GM12878 (cell line): ENCODE measurements around the gene VRK3. TPM values are rescaled to one million over a fixed set of nuclear protein-coding genes. Genes with fewer than 3 reads are reported as not detected.

ENCODE experiments used
- ATAC-seq: fragments of 200-7000 bp; cut with Tn5 transposase; 3 replicates; pipeline ENCODE4 v1.9.1; 2020; ENCODE audit warnings: mild to moderate bottlenecking, moderate library complexity
- BruUV-seq: library from RNA; stranded (reverse); fragments of 400-500 nt; replicated peaks from 2 replicates; lab custom pipeline; 2021; lab: Mats Ljungman, UMichigan
- CTCF ChIA-PET: fragments of 300-600 bp; sonication (Branson Sonifier 250); formaldehyde crosslinking; extraction: SDS; loops from one replicate; lab custom pipeline; 2021; ENCODE audit warnings: inconsistent platforms; lab: Yijun Ruan, JAX
- POLR2A ChIA-PET: fragments of 350-600 bp; formaldehyde crosslinking; extraction: SDS; loops from one replicate; lab custom pipeline; 2021; ENCODE audit warnings: inconsistent platforms; lab: Charles Lee
- RAD21 ChIA-PET: fragments of 300-600 bp; sonication (Branson Sonifier 250); formaldehyde crosslinking; loops from one replicate; lab custom pipeline; 2023; ENCODE audit warnings: antibody characterized with exemption; ENCODE audit not compliant: unreplicated experiment; lab: Charles Lee
- SMC1A ChIA-PET: fragments of 300-600 bp; sonication (Branson Sonifier 250); formaldehyde crosslinking; loops from one replicate; lab custom pipeline; 2023; ENCODE audit not compliant: unreplicated experiment, uncharacterized antibody; lab: Charles Lee
- DNase-seq: peaks from one replicate; pipeline ENCODE4 v3.0.0-alpha.2; 2011; ENCODE audit warnings: low read depth, low spot score
- FAIRE-seq: peaks from 3 replicates; lab custom pipeline; 2011; peaks lifted over from hg19 to GRCh38; lab: Jason Lieb, UNC
- H2AFZ ChIP-seq: 2 replicates; pipeline ENCODE4 v1.6.0; 2011; ENCODE audit warnings: low read depth, low read length, control low read depth; ENCODE audit not compliant: control insufficient read depth
- H3K27ac ChIP-seq: 2 replicates; pipeline ENCODE4 v1.5.1; 2011; ENCODE audit warnings: control low read depth; ENCODE audit not compliant: control insufficient read depth, insufficient read depth
- H3K27me3 ChIP-seq, 2 experiments: replicated peaks in 1 of 2; 2 replicates each; pipeline versions ENCODE4 v1.6.0 to v1.6.1; 2011; ENCODE audit warnings: low read length in 1 of 2; ENCODE audit not compliant: control insufficient read depth in 2 of 2, insufficient read depth in 2 of 2
- H3K36me3 ChIP-seq, 2 experiments: 2 replicates each; pipeline ENCODE4 v1.5.1; 2011; ENCODE audit warnings: low read length in 1 of 2; ENCODE audit not compliant: control insufficient read depth in 2 of 2, insufficient read depth in 2 of 2
- H3K4me1 ChIP-seq: 2 replicates; pipeline ENCODE4 v1.6.1; 2011; ENCODE audit warnings: mild to moderate bottlenecking, low read length, moderate library complexity, mixed read lengths; ENCODE audit not compliant: control insufficient read depth, insufficient read depth
- H3K4me2 ChIP-seq: 2 replicates; pipeline ENCODE4 v1.6.0; 2011; ENCODE audit warnings: control low read depth; ENCODE audit not compliant: control insufficient read depth, insufficient read depth
- H3K4me3 ChIP-seq: fragments of 200-600 bp; sonication (generic); 2 replicates; pipeline ENCODE4 v1.5.1; 2016
- H3K79me2 ChIP-seq: 2 replicates; pipeline ENCODE4 v1.6.0; 2011; ENCODE audit warnings: low read length; ENCODE audit not compliant: control insufficient read depth, insufficient read depth
- H3K9ac ChIP-seq: 2 replicates; pipeline ENCODE4 v1.8.0; 2011; ENCODE audit warnings: low read length, control low read depth, mixed read lengths; ENCODE audit not compliant: control insufficient read depth, insufficient read depth
- H3K9me3 ChIP-seq: replicated peaks from 3 replicates; pipeline ENCODE4 v1.5.1; 2011; ENCODE audit warnings: mild to moderate bottlenecking, low read length; ENCODE audit not compliant: control insufficient read depth, insufficient read depth
- H4K20me1 ChIP-seq: 2 replicates; pipeline ENCODE4 v1.6.0; 2011; ENCODE audit not compliant: control insufficient read depth, insufficient read depth
- BCL11A ChIP-seq: IDR thresholded peaks from 2 replicates; pipeline ENCODE4 v1.6.1; 2011; ENCODE audit warnings: low read depth, low read length
- IRF4 ChIP-seq: IDR thresholded peaks from 2 replicates; pipeline ENCODE4 v1.6.1; 2011; ENCODE audit warnings: low read depth, low read length
- JUNB ChIP-seq: IDR thresholded peaks from 2 replicates; pipeline ENCODE4 v1.6.1; 2016; ENCODE audit warnings: antibody characterized with exemption, mild to moderate bottlenecking
- MAX ChIP-seq: IDR thresholded peaks from 2 replicates; pipeline ENCODE4 v1.6.1; 2012; ENCODE audit warnings: low read depth, low read length, improper control_type of control experiment
- NFYB ChIP-seq: IDR thresholded peaks from 2 replicates; pipeline ENCODE4 v1.6.1; 2011; ENCODE audit warnings: low read depth, mild to moderate bottlenecking, low read length, improper control_type of control experiment, moderate library complexity; ENCODE audit not compliant: insufficient read depth
- PAX8 ChIP-seq: fragments of 450-650 bp; IDR thresholded peaks from 2 replicates; pipeline ENCODE4 v1.6.1; 2017; ENCODE audit warnings: mild to moderate bottlenecking, moderate library complexity
- POLR2A ChIP-seq: IDR thresholded peaks from 2 replicates; pipeline ENCODE4 v1.6.1; 2011; ENCODE audit warnings: low read depth, mild to moderate bottlenecking, low read length
- SMAD1 ChIP-seq: fragments of 450-650 bp; IDR thresholded peaks from 2 replicates; pipeline ENCODE4 v1.6.1; 2018; ENCODE audit warnings: mild to moderate bottlenecking, low read depth; ENCODE audit not compliant: partially characterized antibody
- ZNF384 ChIP-seq: IDR thresholded peaks from 2 replicates; pipeline ENCODE4 v1.6.1; 2012; ENCODE audit warnings: low read depth, mild to moderate bottlenecking, low read length, improper control_type of control experiment, borderline replicate concordance
- WGBS: methylation state at CpG from one replicate; pipeline ENCODE4 v1.1.6; 2016; ENCODE audit warnings: low lambda C conversion rate; ENCODE audit not compliant: insufficient replicate concordance, insufficient coverage; ENCODE audit errors: missing lambda C conversion rate; 5-methylcytosine and 5-hydroxymethylcytosine counted together
- in situ Hi-C: fragments of 300-500 bp; cut with MboI; formaldehyde crosslinking; loops from 9 replicates; pipeline ENCODE4 v1.14.3; 2018; ENCODE audit warnings: mixed read lengths
- intact Hi-C: fragments of 100-400 bp; cut with micrococcal nuclease; formaldehyde crosslinking; loops from one replicate; pipeline ENCODE4 v1.14.2; 2022; ENCODE audit not compliant: unreplicated experiment
- polyA plus RNA-seq, 11 experiments: library from polyadenylated mRNA; depleted of rRNA in 4 of 11; unstranded in 6 of 11; stranded (reverse) in 5 of 11; fragments of >200 nt; fragmentation: Nextera tagmentation in 4 of 11; fragmentation: Illumina TruSeq in 1 of 11; extraction: Ambion mirVana in 4 of 11; extraction: Trizol in 1 of 11; gene quantifications; 1 replicate in 1 of 11; 2 replicates in 10 of 11; pipeline versions ENCODE4 v1.2.1 to v1.2.3, GENCODE V29; 2011 to 2016; ENCODE audit warnings: inconsistent platforms in 2 of 11, missing spikeins in 2 of 11, low read depth in 1 of 11
- total RNA-seq, 4 experiments: library from RNA; depleted of rRNA in 3 of 4; stranded (reverse); fragments of >200 nt in 3 of 4; fragmentation: Illumina TruSeq in 1 of 4; extraction: Trizol in 1 of 4; gene quantifications; 2 replicates each; pipeline versions ENCODE4 v1.2.1 to v1.2.3, GENCODE V29; 2013 to 2021

VRK3 gene
- total and polyA plus RNA-seq, 10 of the 15 experiments (the other 5 are each of a cell fraction or from before 2014, with no cell fraction given) = 17.3 to 61.9 (median 35.5) TPM

- RAD21 ChIA-PET = interaction anchor here (1.0 kb wide), 1 partner anchor 15 kb away, joined by 3 read pairs; no protein-coding TSS in a partner anchor
- H3K4me2 ChIP-seq = no peak overlapping the region
- intact Hi-C loops = no loop called here
Observed at GRCh38 chr19:49938662-49939061, 86.5 kb downstream of the VRK3 start.

More at GRCh38 chr19:49938662-49939061, 86.5 kb downstream of the VRK3 start:
- in situ Hi-C loops = loop anchor here (5.0 to 10.0 kb wide), 2 partner anchors 44 to 196 kb away; no protein-coding TSS in a partner anchor
- CTCF ChIA-PET = interaction anchor here (1.0 to 5.0 kb wide), 10 partner anchors 9 to 346 kb away, joined by 3 to 23 read pairs (median 6); no protein-coding TSS in a partner anchor
- 44% methylated on average over 4 of the region's 4 CpGs for WGBS
- BruUV-seq = no TSS peak
- ATAC-seq = no peak
- Histone ChIP-seq H3K27me3 (no peaks in the 10 kb centered on the region), H3K4me3 (no peak overlapping the region), H2AFZ (no peak overlapping the region), H3K79me2 (no peaks in the 10 kb centered on the region), H3K36me3 (no peaks in the 10 kb centered on the region), H4K20me1 (no peaks in the 10 kb centered on the region), H3K9me3 (no peaks in the 10 kb centered on the region), H3K4me1 (no peaks in the 10 kb centered on the region), H3K9ac (no peak overlapping the region), H3K27ac (no peak overlapping the region)
- POLR2A ChIA-PET = no interaction called here
- no peak for TF ChIP-seq NFYB
- no peak for TF ChIP-seq IRF4
- no peak for TF ChIP-seq SMAD1
- TF ChIP-seq BCL11A = no peak
- no peak for TF ChIP-seq JUNB
- TF ChIP-seq ZNF384 = no peak
- TF ChIP-seq MAX = no peak
- no peak for TF ChIP-seq POLR2A
- no peak for TF ChIP-seq PAX8
- no peak for DNase-seq
- no peak for FAIRE-seq
- SMC1A ChIA-PET = interaction anchor here (1.0 to 2.2 kb wide), 6 partner anchors 9 to 47 kb away, joined by 3 to 6 read pairs (median 4); partner anchors contain the start of genes ATF5 and NUP62
